HG03139 (cell line): ENCODE results near the gene DNM3.

Experiments used
- ATAC-seq: cut with Tn5 transposase; IDR thresholded peaks from one replicate; pipeline ENCODE4 v1.9.1; 2021; ENCODE audit not compliant: unreplicated experiment

DNM3 gene

GRCh38 chr1:172165403-172165802 is 324.1 kb downstream of the DNM3 start:
- ATAC-seq: no peak

- no peak for ATAC-seq
These were observed 326.7 kb downstream of the DNM3 start for GRCh38 chr1:172167796-172168596.

GRCh38 chr1:172168597-172168872 is 327.2 kb downstream of the DNM3 start:
- no peak for ATAC-seq

- ATAC-seq: no peak
These were observed 328.5 kb downstream of the DNM3 start for GRCh38 chr1:172169836-172170235.

- no peak for ATAC-seq
These were observed 331.1 kb downstream of the DNM3 start for GRCh38 chr1:172172352-172172831.

GRCh38 chr1:172176206-172176605 is 334.9 kb downstream of the DNM3 start:
- ATAC-seq: no peak

- no peak for ATAC-seq
These were observed 336.6 kb downstream of the DNM3 start for GRCh38 chr1:172177849-172178248.

GRCh38 chr1:172178886-172179285 is 337.6 kb downstream of the DNM3 start:
- no peak for ATAC-seq

GRCh38 chr1:172179918-172180317 is 338.6 kb downstream of the DNM3 start:
- no peak for ATAC-seq

GRCh38 chr1:172180501-172181285 is 339.4 kb downstream of the DNM3 start:
- ATAC-seq: peak; percentile 71

- ATAC-seq: no peak
These were observed 343.4 kb downstream of the DNM3 start for GRCh38 chr1:172184506-172185191.

- peak; percentile 46 for ATAC-seq
These were observed 343.9 kb downstream of the DNM3 start for GRCh38 chr1:172185211-172185610.

- no peak for ATAC-seq
These were observed 344.7 kb downstream of the DNM3 start for GRCh38 chr1:172185996-172186395.

- no peak for ATAC-seq
These were observed 360.3 kb downstream of the DNM3 start for GRCh38 chr1:172201572-172201971.

GRCh38 chr1:172203135-172203823 is 362.0 kb downstream of the DNM3 start:
- no peak for ATAC-seq

GRCh38 chr1:172203902-172204301 is 362.6 kb downstream of the DNM3 start:
- no peak for ATAC-seq

GRCh38 chr1:172206256-172206655 is 365.0 kb downstream of the DNM3 start:
- no peak for ATAC-seq

- ATAC-seq: no peak
These were observed 367.3 kb downstream of the DNM3 start for GRCh38 chr1:172208635-172209034.

GRCh38 chr1:172211221-172211620 is 369.9 kb downstream of the DNM3 start:
- no peak for ATAC-seq

- ATAC-seq: no peak
These were observed 370.8 kb downstream of the DNM3 start for GRCh38 chr1:172212124-172212523.

- ATAC-seq: no peak
These were observed 373.7 kb downstream of the DNM3 start for GRCh38 chr1:172215006-172215405.
